22Rv1 (cell line): ENCODE results near the gene RNF6.

ENCODE experiments used
- H3K27ac ChIP-seq: fragments of 450-650 bp; 2 replicates; pipeline ENCODE4 v1.5.1; 2017
- ZFX ChIP-seq: fragments of 450-650 bp; IDR thresholded peaks from 2 replicates; pipeline ENCODE4 v1.6.1; 2017; ENCODE audit warnings: antibody characterized with exemption, borderline replicate concordance
- TF ChIP-seq, protein P1 (sequence below): fragments of 450-650 bp; IDR thresholded peaks from 2 replicates; pipeline ENCODE4 v1.5.1; 2017; ENCODE audit warnings: mild to moderate bottlenecking

RNF6 gene

DNA sequence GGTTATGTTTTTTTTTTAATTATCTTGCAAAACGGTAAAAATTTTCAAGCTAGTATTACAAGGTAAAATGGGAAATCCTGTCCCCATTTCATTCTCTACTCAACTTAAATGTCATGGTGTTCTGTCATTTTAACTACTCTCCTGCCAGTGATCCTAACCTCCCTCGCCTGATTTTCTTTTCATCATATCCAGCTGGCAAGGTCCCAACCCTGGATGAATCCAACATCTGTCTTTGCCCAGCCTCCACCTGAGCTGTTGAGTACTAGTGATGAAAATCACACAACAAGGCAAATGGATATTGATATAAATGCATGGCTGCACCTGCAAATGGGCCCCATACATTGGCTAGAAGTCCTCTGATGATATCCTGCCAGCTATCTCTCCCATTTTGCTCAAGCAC lies 24.9 kb upstream of the RNF6 start:
- H3K27ac ChIP-seq = no peak overlapping the region
- TF ChIP-seq, protein P1, sequence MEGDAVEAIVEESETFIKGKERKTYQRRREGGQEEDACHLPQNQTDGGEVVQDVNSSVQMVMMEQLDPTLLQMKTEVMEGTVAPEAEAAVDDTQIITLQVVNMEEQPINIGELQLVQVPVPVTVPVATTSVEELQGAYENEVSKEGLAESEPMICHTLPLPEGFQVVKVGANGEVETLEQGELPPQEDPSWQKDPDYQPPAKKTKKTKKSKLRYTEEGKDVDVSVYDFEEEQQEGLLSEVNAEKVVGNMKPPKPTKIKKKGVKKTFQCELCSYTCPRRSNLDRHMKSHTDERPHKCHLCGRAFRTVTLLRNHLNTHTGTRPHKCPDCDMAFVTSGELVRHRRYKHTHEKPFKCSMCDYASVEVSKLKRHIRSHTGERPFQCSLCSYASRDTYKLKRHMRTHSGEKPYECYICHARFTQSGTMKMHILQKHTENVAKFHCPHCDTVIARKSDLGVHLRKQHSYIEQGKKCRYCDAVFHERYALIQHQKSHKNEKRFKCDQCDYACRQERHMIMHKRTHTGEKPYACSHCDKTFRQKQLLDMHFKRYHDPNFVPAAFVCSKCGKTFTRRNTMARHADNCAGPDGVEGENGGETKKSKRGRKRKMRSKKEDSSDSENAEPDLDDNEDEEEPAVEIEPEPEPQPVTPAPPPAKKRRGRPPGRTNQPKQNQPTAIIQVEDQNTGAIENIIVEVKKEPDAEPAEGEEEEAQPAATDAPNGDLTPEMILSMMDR = no peak
- no peak for TF ChIP-seq ZFX

DNA sequence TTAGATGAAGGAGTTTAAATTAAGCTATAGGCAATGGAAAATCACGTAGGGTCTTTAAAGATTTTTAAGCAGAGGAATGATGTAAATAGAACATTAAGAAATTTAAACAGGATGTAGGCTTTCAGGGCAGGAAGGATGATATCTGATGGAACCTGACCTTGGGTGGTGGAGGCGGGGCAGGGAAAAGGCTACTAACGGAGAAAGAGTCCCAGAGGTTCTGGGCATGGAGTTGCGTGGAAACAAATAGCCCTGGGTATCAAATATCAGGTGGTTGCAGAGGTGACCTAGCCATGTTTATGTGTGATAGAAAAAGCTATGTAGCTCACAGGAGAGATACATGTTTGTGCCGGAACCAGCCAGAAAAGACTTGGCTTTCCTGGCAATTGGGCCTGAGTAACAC lies 24.0 kb upstream of the RNF6 start:
- no peak overlapping the region for H3K27ac ChIP-seq
- TF ChIP-seq, protein P1 = no peak
- TF ChIP-seq ZFX = no peak

DNA sequence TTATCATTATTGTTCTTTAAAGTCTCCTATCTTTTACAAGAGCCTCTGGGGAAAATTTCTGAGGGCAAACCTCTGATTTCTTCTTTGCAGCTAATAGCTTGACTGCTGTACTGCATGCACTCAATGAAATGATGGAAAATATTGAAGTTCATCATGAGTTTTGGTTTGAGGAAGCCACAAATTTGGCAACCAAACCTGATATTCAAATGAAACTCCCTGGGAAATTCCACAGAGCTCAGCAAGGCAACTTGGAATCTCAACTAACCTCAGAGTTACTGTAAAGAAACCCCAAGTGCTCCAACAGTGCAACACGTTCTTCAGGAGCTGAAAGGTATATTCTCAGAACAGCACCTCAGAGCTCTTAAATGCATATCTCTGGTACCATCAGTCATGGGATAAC lies 14.2 kb upstream of the RNF6 start:
- TF ChIP-seq ZFX = no peak
- TF ChIP-seq, protein P1 = no peak
- no peak overlapping the region for H3K27ac ChIP-seq

DNA sequence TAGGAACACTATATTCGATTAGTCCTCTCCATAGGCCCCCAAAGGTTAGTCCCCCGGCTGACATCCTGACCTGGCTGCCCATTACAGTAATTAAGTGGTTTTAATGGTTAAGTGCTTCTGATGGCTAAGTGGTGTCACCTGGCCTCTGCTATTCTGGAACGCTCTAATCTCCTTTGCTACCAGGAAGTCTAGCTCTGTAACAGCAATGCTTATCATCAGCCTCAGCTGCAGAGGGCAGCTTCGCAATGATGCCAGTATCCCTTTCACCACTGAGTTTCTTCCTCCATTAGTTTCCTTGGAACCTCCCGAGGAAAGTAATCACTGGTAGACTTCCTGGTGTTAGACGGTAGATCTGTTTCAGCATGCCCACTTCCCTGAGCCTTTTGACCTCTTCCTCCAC lies 8.6 kb upstream of the RNF6 start:
- H3K27ac ChIP-seq = no peak overlapping the region
- TF ChIP-seq, protein P1 = no peak
- no peak for TF ChIP-seq ZFX

DNA sequence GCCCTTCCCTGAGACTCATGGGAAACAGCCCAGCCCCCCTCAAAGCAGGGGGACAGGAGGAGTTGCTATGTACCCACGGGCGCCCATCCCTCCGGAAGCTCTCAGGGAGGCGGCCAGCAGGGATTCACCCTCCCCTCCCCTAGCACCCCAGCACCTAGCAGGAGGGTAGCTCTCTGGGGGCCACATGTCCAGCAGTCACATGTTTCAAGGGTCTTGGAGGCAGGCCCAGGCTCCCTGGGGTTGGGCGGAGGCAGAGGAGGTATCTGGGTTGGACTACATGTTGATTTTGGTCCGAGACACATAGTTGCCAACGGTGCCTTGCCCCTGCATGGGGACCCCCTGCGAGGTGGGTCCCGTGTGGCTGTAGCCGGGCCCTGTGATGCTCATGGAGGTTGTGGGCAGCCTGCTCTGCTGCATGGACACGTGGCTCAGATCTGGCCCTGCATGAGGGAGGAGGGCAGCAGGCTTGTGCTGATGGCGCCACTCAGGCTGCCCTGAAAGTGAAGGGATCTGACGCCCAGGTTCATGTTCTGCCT lies 7.0 kb upstream of the RNF6 start:
- no peak overlapping the region for H3K27ac ChIP-seq
- no peak for TF ChIP-seq ZFX
- TF ChIP-seq, protein P1 = no peak

DNA sequence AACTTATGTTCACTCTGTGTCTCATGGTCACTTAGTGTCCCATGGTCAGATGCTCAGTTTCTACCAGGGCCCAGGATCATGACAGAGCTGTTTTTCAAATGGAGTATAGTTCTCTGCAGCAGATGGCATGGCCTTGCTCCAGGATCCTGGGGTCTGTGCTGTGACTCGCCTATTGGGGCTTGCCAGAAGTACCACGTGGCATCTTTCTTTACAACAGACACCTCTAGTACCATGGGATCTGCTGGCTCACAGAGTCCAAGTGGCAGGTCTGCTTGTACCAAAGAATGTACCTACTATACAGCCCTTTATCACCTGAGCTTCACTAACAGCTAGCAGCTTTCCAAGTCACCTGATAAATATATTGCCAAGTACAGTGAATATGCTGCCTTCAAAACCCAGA lies 6.0 kb upstream of the RNF6 start:
- no peak for TF ChIP-seq ZFX
- TF ChIP-seq, protein P1 = no peak
- H3K27ac ChIP-seq = no peak overlapping the region

DNA sequence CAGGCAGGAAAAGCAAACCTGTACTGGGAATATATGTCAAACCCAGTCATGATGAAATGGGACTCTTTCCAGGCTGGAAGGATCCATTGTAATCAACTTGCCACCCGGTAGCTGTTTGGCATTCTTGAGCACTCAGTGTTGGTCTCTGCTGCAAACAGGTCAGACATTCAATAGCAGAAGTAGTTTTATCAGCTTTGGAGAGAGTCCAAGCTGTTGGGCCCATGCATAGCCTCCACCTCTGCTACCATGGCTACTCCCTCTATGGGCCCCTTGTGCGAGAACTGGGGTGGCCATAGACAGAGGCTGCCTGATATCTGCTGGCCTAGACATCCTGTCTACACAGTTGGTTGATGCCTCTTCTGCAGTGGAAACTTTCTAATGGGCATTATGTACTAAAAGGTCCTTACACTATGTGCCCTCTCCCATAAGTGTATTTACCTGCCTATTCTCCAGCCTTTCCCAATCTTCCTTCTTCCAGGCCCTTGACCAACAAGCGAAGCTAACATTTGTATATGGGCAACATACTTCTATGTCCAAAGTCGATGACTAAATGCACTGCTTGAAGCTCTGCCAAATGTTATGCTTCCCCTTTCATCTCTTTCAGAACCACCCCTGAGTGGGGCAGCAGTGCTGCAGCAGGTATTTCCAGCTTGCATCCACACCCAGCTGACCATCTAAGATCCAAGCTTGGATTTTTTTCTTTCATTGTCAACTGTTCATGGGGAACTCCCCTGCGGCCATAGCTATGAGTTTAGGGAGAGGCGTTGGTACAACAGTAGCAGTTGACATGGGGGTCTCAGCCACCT lies 5.3 kb upstream of the RNF6 start:
- no peak overlapping the region for H3K27ac ChIP-seq
- TF ChIP-seq ZFX = no peak
- TF ChIP-seq, protein P1 = no peak
